SH-SY5Y (cell line): ENCODE data around the gene PSME3IP1.

ENCODE experiments used
- GATA2 ChIP-seq: IDR thresholded peaks from 2 replicates; pipeline ENCODE4 v1.6.1; 2011; ENCODE audit warnings: mild to moderate bottlenecking, low read depth, low read length
- GATA3 ChIP-seq: IDR thresholded peaks from 2 replicates; pipeline ENCODE4 v1.6.1; 2011; ENCODE audit warnings: low read depth, mild to moderate bottlenecking, low read length, moderate library complexity

- TF ChIP-seq GATA2 = no peak
- TF ChIP-seq GATA3 = no peak
Measured at GRCh38 chr16:57172721-57173290, 13.0 kb downstream of the PSME3IP1 start.
